MM.1S (cell line): Measurements from ENCODE around the gene EXOSC7.
"Not testable (repeated sequence)": the region's sequence is repeated elsewhere in the genome, so short reads cannot be mapped to it uniquely, and the experiment has no call there.

Source experiments
- DNase-seq: peaks from one replicate; pipeline ENCODE4 v3.0.0-alpha.2; 2015
- H2AFZ ChIP-seq: fragments of 300-600 bp; sonication (generic); 2 replicates; pipeline ENCODE4 v1.6.0; 2016; ENCODE audit warnings: antibody characterized with exemption, low read length
- H3F3A ChIP-seq: fragments of 300-600 bp; sonication (generic); 2 replicates; pipeline ENCODE4 v1.6.1; 2016; ENCODE audit warnings: mild to moderate bottlenecking, antibody characterized with exemption, low read length, moderate library complexity, mixed read lengths; ENCODE audit not compliant: insufficient read depth
- H3K27ac ChIP-seq: fragments of 300-600 bp; sonication (generic); 2 replicates; pipeline ENCODE4 v1.5.1; 2016; ENCODE audit warnings: mild to moderate bottlenecking, low read length
- H3K27me3 ChIP-seq: fragments of 300-600 bp; sonication (generic); replicated peaks from 2 replicates; pipeline ENCODE4 v1.6.0; 2016; ENCODE audit warnings: low read length; ENCODE audit not compliant: insufficient read depth
- H3K36me3 ChIP-seq: fragments of 300-600 bp; sonication (generic); replicated peaks from 2 replicates; pipeline ENCODE4 v1.6.1; 2016; ENCODE audit warnings: mild to moderate bottlenecking, low read length, mixed read lengths; ENCODE audit not compliant: insufficient read depth
- H3K4me1 ChIP-seq: fragments of 300-600 bp; sonication (generic); 2 replicates; pipeline ENCODE4 v1.6.1; 2016; ENCODE audit warnings: low read length, mixed read lengths
- H3K4me2 ChIP-seq: fragments of 300-600 bp; sonication (generic); 2 replicates; pipeline ENCODE4 v1.6.0; 2016; ENCODE audit warnings: low read depth, low read length
- H3K4me3 ChIP-seq: fragments of 300-600 bp; sonication (generic); 2 replicates; pipeline ENCODE4 v1.5.1; 2016; ENCODE audit warnings: low read length, mixed read lengths
- H3K79me2 ChIP-seq: fragments of 300-600 bp; sonication (generic); 2 replicates; pipeline ENCODE4 v1.6.1; 2016; ENCODE audit warnings: mixed run types, low read length, mixed read lengths
- H3K9ac ChIP-seq: fragments of 300-600 bp; sonication (generic); 2 replicates; pipeline ENCODE4 v1.6.1; 2016; ENCODE audit warnings: low read length, mixed read lengths
- H3K9me2 ChIP-seq: fragments of 300-600 bp; sonication (generic); replicated peaks from 2 replicates; pipeline ENCODE4 v1.6.1; 2016; ENCODE audit warnings: mild to moderate bottlenecking, low read length, mixed read lengths; ENCODE audit not compliant: insufficient read depth
- H3K9me3 ChIP-seq: fragments of 300-600 bp; sonication (generic); replicated peaks from 2 replicates; pipeline ENCODE4 v1.6.1; 2016; ENCODE audit warnings: mild to moderate bottlenecking, low read length, mixed read lengths; ENCODE audit not compliant: insufficient read depth
- H4K20me1 ChIP-seq: fragments of 300-600 bp; sonication (generic); 2 replicates; pipeline ENCODE4 v1.6.1; 2016; ENCODE audit warnings: mild to moderate bottlenecking, low read length, moderate library complexity, mixed read lengths; ENCODE audit not compliant: insufficient read depth
- EZH2 ChIP-seq: fragments of 300-600 bp; sonication (generic); optimal IDR thresholded peaks from 2 replicates; pipeline ENCODE3; 2017; ENCODE audit warnings: low read depth, mild to moderate bottlenecking, antibody characterized with exemption, low read length, mixed read lengths
- EZH2phosphoT487 ChIP-seq: fragments of 300-600 bp; sonication (generic); IDR thresholded peaks from 2 replicates; pipeline ENCODE4 v1.6.1; 2018; ENCODE audit warnings: antibody characterized with exemption, low read length
- TF ChIP-seq, protein P1 (sequence below): fragments of 300-600 bp; sonication (generic); IDR thresholded peaks from 2 replicates; pipeline ENCODE4 v1.5.1; 2016; ENCODE audit warnings: antibody characterized with exemption, low read length, mixed read lengths

Gene EXOSC7

DNA sequence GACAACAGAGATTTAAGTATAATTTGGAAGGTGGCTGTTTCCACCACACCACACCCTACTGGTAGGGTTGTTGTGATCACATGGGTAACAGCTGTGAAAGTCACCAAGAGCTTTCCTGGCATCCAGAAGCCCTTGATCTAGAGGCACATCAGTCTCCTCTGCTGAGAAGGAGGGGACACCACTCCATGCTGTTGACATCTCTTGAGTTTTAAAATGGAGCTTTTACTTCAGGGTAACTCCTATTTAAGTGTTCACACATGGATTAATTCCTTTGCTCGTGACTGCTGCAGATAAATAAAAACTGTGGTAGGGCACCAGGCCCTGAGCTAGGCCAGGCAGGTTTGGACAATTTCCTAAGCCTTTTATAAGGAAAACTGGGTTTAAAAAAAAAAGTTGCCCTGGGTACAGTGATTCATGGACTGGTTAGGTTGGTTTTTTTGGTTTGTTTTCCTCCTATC lies 7.5 kb downstream of the EXOSC7 start:
- Histone ChIP-seq H3F3A (no peaks in the 10 kb centered on the region), H3K27me3 (no peaks in the 10 kb centered on the region), H3K27ac (no peak overlapping the region), H3K9me3 (no peaks in the 10 kb centered on the region), H3K36me3 (no peaks in the 10 kb centered on the region; the same call in 1 of the 2 replicates), H3K79me2 (peaks cover 94% of the 10 kb centered on the region), H2AFZ (no peak overlapping the region), H4K20me1 (no peaks in the 10 kb centered on the region), H3K9me2 (no peaks in the 10 kb centered on the region), H3K9ac (no peak overlapping the region), H3K4me3 (no peak overlapping the region), H3K4me1 (no peaks in the 10 kb centered on the region), H3K4me2 (no peak overlapping the region)
- TF ChIP-seq EZH2phosphoT487: no peak
- TF ChIP-seq EZH2: no peak
- TF ChIP-seq, protein P1, sequence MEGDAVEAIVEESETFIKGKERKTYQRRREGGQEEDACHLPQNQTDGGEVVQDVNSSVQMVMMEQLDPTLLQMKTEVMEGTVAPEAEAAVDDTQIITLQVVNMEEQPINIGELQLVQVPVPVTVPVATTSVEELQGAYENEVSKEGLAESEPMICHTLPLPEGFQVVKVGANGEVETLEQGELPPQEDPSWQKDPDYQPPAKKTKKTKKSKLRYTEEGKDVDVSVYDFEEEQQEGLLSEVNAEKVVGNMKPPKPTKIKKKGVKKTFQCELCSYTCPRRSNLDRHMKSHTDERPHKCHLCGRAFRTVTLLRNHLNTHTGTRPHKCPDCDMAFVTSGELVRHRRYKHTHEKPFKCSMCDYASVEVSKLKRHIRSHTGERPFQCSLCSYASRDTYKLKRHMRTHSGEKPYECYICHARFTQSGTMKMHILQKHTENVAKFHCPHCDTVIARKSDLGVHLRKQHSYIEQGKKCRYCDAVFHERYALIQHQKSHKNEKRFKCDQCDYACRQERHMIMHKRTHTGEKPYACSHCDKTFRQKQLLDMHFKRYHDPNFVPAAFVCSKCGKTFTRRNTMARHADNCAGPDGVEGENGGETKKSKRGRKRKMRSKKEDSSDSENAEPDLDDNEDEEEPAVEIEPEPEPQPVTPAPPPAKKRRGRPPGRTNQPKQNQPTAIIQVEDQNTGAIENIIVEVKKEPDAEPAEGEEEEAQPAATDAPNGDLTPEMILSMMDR: no peak
- DNase-seq: no peak

GRCh38 chr3:44984335-44984734 lies 8.3 kb downstream of the EXOSC7 start:
- H3K4me3 ChIP-seq: no peak overlapping the region
- no peak for DNase-seq
- TF ChIP-seq, protein P1: no peak
- TF ChIP-seq EZH2phosphoT487 (no peak), EZH2 (no peak)
- H3K27ac ChIP-seq: no peak overlapping the region
- no peaks in the 10 kb centered on the region; the same call in 1 of the 2 replicates for H3K36me3 ChIP-seq
- H3K4me1 ChIP-seq: no peaks in the 10 kb centered on the region
- H2AFZ ChIP-seq: no peak overlapping the region
- no peaks in the 10 kb centered on the region for H4K20me1 ChIP-seq
- H3K9me2 ChIP-seq: no peaks in the 10 kb centered on the region
- no peak overlapping the region for H3K9ac ChIP-seq
- H3K79me2 ChIP-seq: peaks cover 94% of the 10 kb centered on the region
- no peaks in the 10 kb centered on the region for H3K27me3 ChIP-seq
- no peaks in the 10 kb centered on the region for H3K9me3 ChIP-seq
- no peak overlapping the region for H3K4me2 ChIP-seq
- no peaks in the 10 kb centered on the region for H3F3A ChIP-seq

- not testable (repeated sequence) for H4K20me1 ChIP-seq, H3K9me3 ChIP-seq, H3F3A ChIP-seq, H3K4me3 ChIP-seq, H3K9ac ChIP-seq, H2AFZ ChIP-seq, H3K27ac ChIP-seq, DNase-seq, H3K4me2 ChIP-seq, H3K9me2 ChIP-seq, H3K36me3 ChIP-seq, H3K27me3 ChIP-seq, H3K4me1 ChIP-seq
- H3K79me2 ChIP-seq: peaks cover 78% of the 10 kb centered on the region
Measured at GRCh38 chr3:44986330-44986729, 10.3 kb downstream of the EXOSC7 start.

- H3K27ac ChIP-seq: no peak overlapping the region
- H3K4me2 ChIP-seq: no peak overlapping the region
- no peak overlapping the region for H3K4me3 ChIP-seq
- H3F3A ChIP-seq: no peaks in the 10 kb centered on the region
- H2AFZ ChIP-seq: no peak overlapping the region
- no peak for DNase-seq
- TF ChIP-seq, protein P1: no peak
- TF ChIP-seq EZH2phosphoT487 (no peak), EZH2 (no peak)
- peaks cover 68% of the 10 kb centered on the region for H3K79me2 ChIP-seq
- H4K20me1 ChIP-seq: no peaks in the 10 kb centered on the region
- no peaks in the 10 kb centered on the region for H3K4me1 ChIP-seq
- H3K9me3 ChIP-seq: no peaks in the 10 kb centered on the region
- H3K9me2 ChIP-seq: no peaks in the 10 kb centered on the region
- no peak overlapping the region for H3K9ac ChIP-seq
- H3K36me3 ChIP-seq: peaks cover 7% of the 10 kb centered on the region
- H3K27me3 ChIP-seq: no peaks in the 10 kb centered on the region
Measured at GRCh38 chr3:44987332-44987731, 11.3 kb downstream of the EXOSC7 start.
